ENCODE results near the gene SAMD14.
A peak's percentile ranks its signal among the peaks of the same experiment; 100 is the strongest.

- TF ChIP-seq CTCF (IDR thresholded peaks at IDR 0.05) (peak in 1 of 12 donors; percentile 24), POLR2A (IDR thresholded peaks at IDR 0.05) (no peak)
Observed at GRCh38 chr17:50101346-50102163, 28.4 kb downstream of the SAMD14 start.

All from heart left ventricle (tissue), 13 donors.